ENCODE measurements around the gene NEAT1.

Gene NEAT1

GRCh38 chr11:65423516-65424204 lies 1.1 kb downstream of the NEAT1 start:
- Histone ChIP-seq H3K9ac (ENCODE audit: low read depth in 1 of 2, low read length in 2 of 2) (peak overlapping the region; percentile 100), H3K4me3 (ENCODE audit: low read depth in 1 of 2, low read length in 2 of 2) (peak overlapping the region; percentile 89 to 97), H3K9me3 (ENCODE audit: control insufficient read depth in 1 of 2, low read length in 2 of 2) (no peaks in the 10 kb centered on the region), H3K4me1 (ENCODE audit: control insufficient read depth in 1 of 2, insufficient read depth in 2 of 2, low read length in 2 of 2) (peaks cover 49 to 54% of the 10 kb centered on the region in 2 donors), H3K27ac (ENCODE audit: low read depth, low read length) (peak overlapping the region; percentile 100), H3K27me3 (ENCODE audit: control insufficient read depth in 1 of 2, insufficient read depth in 2 of 2, low read length in 2 of 2) (no peaks in the 10 kb centered on the region), H3K36me3 (ENCODE audit: control insufficient read depth in 1 of 2, insufficient read depth in 2 of 2, low read length in 2 of 2) (peaks cover 16 to 43% of the 10 kb centered on the region in 2 donors)

- H3K4me3 ChIP-seq (ENCODE audit: low read depth in 1 of 2, low read length in 2 of 2): peak overlapping the region; percentile 89 to 97
- no peaks in the 10 kb centered on the region for H3K9me3 ChIP-seq (ENCODE audit: control insufficient read depth in 1 of 2, low read length in 2 of 2)
- no peaks in the 10 kb centered on the region for H3K27me3 ChIP-seq (ENCODE audit: control insufficient read depth in 1 of 2, insufficient read depth in 2 of 2, low read length in 2 of 2)
- peak overlapping the region; percentile 100 for H3K9ac ChIP-seq (ENCODE audit: low read depth in 1 of 2, low read length in 2 of 2)
- peaks cover 16 to 43% of the 10 kb centered on the region in 2 donors for H3K36me3 ChIP-seq (ENCODE audit: control insufficient read depth in 1 of 2, insufficient read depth in 2 of 2, low read length in 2 of 2)
- peaks cover 49 to 52% of the 10 kb centered on the region in 2 donors for H3K4me1 ChIP-seq (ENCODE audit: control insufficient read depth in 1 of 2, insufficient read depth in 2 of 2, low read length in 2 of 2)
- H3K27ac ChIP-seq (ENCODE audit: low read depth, low read length): peak overlapping the region; percentile 100
Observed at GRCh38 chr11:65424205-65425104, 1.9 kb downstream of the NEAT1 start.

DNA sequence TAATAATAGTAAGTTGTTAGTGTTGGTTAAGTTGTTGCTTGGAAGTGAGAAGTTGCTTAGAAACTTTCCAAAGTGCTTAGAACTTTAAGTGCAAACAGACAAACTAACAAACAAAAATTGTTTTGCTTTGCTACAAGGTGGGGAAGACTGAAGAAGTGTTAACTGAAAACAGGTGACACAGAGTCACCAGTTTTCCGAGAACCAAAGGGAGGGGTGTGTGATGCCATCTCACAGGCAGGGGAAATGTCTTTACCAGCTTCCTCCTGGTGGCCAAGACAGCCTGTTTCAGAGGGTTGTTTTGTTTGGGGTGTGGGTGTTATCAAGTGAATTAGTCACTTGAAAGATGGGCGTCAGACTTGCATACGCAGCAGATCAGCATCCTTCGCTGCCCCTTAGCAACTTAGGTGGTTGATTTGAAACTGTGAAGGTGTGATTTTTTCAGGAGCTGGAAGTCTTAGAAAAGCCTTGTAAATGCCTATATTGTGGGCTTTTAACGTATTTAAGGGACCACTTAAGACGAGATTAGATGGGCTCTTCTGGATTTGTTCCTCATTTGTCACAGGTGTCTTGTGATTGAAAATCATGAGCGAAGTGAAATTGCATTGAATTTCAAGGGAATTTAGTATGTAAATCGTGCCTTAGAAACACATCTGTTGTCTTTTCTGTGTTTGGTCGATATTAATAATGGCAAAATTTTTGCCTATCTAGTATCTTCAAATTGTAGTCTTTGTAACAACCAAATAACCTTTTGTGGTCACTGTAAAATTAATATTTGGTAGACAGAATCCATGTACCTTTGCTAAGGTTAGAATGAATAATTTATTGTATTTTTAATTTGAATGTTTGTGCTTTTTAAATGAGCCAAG lies 2.7 kb downstream of the NEAT1 start:
- H3K36me3 ChIP-seq (ENCODE audit: control insufficient read depth in 1 of 2, insufficient read depth in 2 of 2, low read length in 2 of 2): peaks cover 16 to 43% of the 10 kb centered on the region in 2 donors
- H3K27me3 ChIP-seq (ENCODE audit: control insufficient read depth in 1 of 2, insufficient read depth in 2 of 2, low read length in 2 of 2): no peaks in the 10 kb centered on the region
- peaks cover 49 to 52% of the 10 kb centered on the region in 2 donors for H3K4me1 ChIP-seq (ENCODE audit: control insufficient read depth in 1 of 2, insufficient read depth in 2 of 2, low read length in 2 of 2)

DNA sequence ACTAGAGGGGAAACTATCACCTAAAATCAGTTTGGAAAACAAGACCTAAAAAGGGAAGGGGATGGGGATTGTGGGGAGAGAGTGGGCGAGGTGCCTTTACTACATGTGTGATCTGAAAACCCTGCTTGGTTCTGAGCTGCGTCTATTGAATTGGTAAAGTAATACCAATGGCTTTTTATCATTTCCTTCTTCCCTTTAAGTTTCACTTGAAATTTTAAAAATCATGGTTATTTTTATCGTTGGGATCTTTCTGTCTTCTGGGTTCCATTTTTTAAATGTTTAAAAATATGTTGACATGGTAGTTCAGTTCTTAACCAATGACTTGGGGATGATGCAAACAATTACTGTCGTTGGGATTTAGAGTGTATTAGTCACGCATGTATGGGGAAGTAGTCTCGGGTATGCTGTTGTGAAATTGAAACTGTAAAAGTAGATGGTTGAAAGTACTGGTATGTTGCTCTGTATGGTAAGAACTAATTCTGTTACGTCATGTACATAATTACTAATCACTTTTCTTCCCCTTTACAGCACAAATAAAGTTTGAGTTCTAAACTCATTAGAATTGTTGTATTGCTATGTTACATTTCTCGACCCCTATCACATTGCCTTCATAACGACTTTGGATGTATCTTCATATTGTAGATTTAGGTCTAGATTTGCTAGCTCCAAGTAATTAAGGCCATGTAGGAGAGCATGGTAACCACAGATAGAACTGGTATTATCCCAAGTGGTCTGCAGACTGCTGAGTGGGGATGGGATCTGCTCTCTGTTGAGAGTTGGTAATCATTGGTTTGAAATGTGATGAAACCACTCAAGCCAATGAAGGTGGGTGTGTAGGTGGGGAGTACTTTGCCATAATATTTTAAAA lies 3.6 kb downstream of the NEAT1 start:
- H3K36me3 ChIP-seq (ENCODE audit: control insufficient read depth in 1 of 2, insufficient read depth in 2 of 2, low read length in 2 of 2): peaks cover 16 to 43% of the 10 kb centered on the region in 2 donors
- peaks cover 46 to 52% of the 10 kb centered on the region in 2 donors for H3K4me1 ChIP-seq (ENCODE audit: control insufficient read depth in 1 of 2, insufficient read depth in 2 of 2, low read length in 2 of 2)
- peak overlapping the region; percentile 100 for H3K9ac ChIP-seq (ENCODE audit: low read depth in 1 of 2, low read length in 2 of 2)
- peak overlapping the region; percentile 100 for H3K27ac ChIP-seq (ENCODE audit: low read depth, low read length)
- H3K9me3 ChIP-seq (ENCODE audit: control insufficient read depth in 1 of 2, low read length in 2 of 2): no peaks in the 10 kb centered on the region
- no peaks in the 10 kb centered on the region for H3K27me3 ChIP-seq (ENCODE audit: control insufficient read depth in 1 of 2, insufficient read depth in 2 of 2, low read length in 2 of 2)
- H3K4me3 ChIP-seq (ENCODE audit: low read depth in 1 of 2, low read length in 2 of 2): peak overlapping the region; percentile 89 to 97

More for the DNA sequence above, 2.7 kb downstream of the NEAT1 start:
- H3K27ac ChIP-seq (ENCODE audit: low read depth, low read length): peak overlapping the region; percentile 100
- H3K9ac ChIP-seq (ENCODE audit: low read depth in 1 of 2, low read length in 2 of 2): peak overlapping the region; percentile 100
- H3K4me3 ChIP-seq (ENCODE audit: low read depth in 1 of 2, low read length in 2 of 2): peak overlapping the region; percentile 89 to 97
- no peaks in the 10 kb centered on the region for H3K9me3 ChIP-seq (ENCODE audit: control insufficient read depth in 1 of 2, low read length in 2 of 2)

- peak overlapping the region; percentile 100 for H3K9ac ChIP-seq (ENCODE audit: low read depth in 1 of 2, low read length in 2 of 2)
- peaks cover 43 to 50% of the 10 kb centered on the region in 2 donors for H3K4me1 ChIP-seq (ENCODE audit: control insufficient read depth in 1 of 2, insufficient read depth in 2 of 2, low read length in 2 of 2)
- peak overlapping the region; percentile 89 to 97 for H3K4me3 ChIP-seq (ENCODE audit: low read depth in 1 of 2, low read length in 2 of 2)
- H3K36me3 ChIP-seq (ENCODE audit: control insufficient read depth in 1 of 2, insufficient read depth in 2 of 2, low read length in 2 of 2): peaks cover 16 to 43% of the 10 kb centered on the region in 2 donors
- H3K27me3 ChIP-seq (ENCODE audit: control insufficient read depth in 1 of 2, insufficient read depth in 2 of 2, low read length in 2 of 2): no peaks in the 10 kb centered on the region
- H3K9me3 ChIP-seq (ENCODE audit: control insufficient read depth in 1 of 2, low read length in 2 of 2): no peaks in the 10 kb centered on the region
- peak overlapping the region; percentile 100 for H3K27ac ChIP-seq (ENCODE audit: low read depth, low read length)
Observed at GRCh38 chr11:65426839-65427690, 4.5 kb downstream of the NEAT1 start.

DNA sequence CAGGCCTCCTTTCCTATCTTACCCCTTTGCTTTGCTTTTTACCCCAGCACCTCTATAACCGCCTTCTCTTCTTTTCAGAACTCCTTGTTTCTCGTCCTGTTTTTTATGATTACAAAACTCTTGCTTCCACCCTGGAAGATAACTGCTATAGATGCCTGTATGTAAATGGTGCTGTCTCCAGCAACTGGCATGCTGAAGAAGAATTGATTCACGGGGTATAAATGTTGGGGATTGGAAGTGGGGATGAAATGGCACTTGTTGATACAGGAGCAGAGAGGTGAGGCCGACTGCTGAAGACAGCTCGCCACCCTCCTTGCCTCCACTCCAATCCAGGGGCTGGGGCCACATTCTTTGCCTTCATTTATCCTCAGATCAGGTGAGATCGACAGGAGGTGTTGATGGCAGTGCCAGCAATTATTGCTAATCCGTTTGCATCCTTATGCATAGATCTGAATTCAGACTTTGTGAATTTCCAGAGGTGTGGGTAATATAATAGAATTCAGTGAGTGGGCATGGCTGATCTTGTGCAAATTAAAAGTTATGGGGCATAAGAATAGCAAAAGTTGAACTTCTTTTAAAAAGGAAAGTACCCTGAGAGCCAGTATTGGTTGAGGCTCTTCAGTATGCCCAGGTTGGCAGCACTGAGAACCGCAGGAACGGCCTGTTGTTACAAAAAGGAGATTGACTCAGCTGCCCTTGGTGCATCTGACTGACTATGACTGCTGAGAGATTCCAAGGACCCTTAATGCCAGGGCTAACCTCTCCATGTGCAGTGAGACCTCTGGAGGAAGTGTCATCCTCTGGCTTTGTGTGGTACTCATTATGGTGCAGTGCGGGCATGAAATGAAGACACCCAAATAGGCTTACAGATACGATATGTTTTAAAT lies 5.3 kb downstream of the NEAT1 start:
- no peaks in the 10 kb centered on the region for H3K27me3 ChIP-seq (ENCODE audit: control insufficient read depth in 1 of 2, insufficient read depth in 2 of 2, low read length in 2 of 2)
- peak overlapping the region; percentile 89 to 97 for H3K4me3 ChIP-seq (ENCODE audit: low read depth in 1 of 2, low read length in 2 of 2)
- peak overlapping the region; percentile 100 for H3K9ac ChIP-seq (ENCODE audit: low read depth in 1 of 2, low read length in 2 of 2)
- peaks cover 43 to 50% of the 10 kb centered on the region in 2 donors for H3K4me1 ChIP-seq (ENCODE audit: control insufficient read depth in 1 of 2, insufficient read depth in 2 of 2, low read length in 2 of 2)
- H3K27ac ChIP-seq (ENCODE audit: low read depth, low read length): peak overlapping the region; percentile 100
- peaks cover 16 to 42% of the 10 kb centered on the region in 2 donors for H3K36me3 ChIP-seq (ENCODE audit: control insufficient read depth in 1 of 2, insufficient read depth in 2 of 2, low read length in 2 of 2)
- no peaks in the 10 kb centered on the region for H3K9me3 ChIP-seq (ENCODE audit: control insufficient read depth in 1 of 2, low read length in 2 of 2)

GRCh38 chr11:65428578-65429067 lies 6.0 kb downstream of the NEAT1 start:
- Histone ChIP-seq H3K27ac (ENCODE audit: low read depth, low read length) (peak overlapping the region; percentile 100), H3K27me3 (ENCODE audit: control insufficient read depth in 1 of 2, insufficient read depth in 2 of 2, low read length in 2 of 2) (no peaks in the 10 kb centered on the region), H3K9ac (ENCODE audit: low read depth in 1 of 2, low read length in 2 of 2) (peak overlapping the region; percentile 100), H3K36me3 (ENCODE audit: control insufficient read depth in 1 of 2, insufficient read depth in 2 of 2, low read length in 2 of 2) (peaks cover 16 to 35% of the 10 kb centered on the region in 2 donors), H3K4me1 (ENCODE audit: control insufficient read depth in 1 of 2, insufficient read depth in 2 of 2, low read length in 2 of 2) (peaks cover 43 to 50% of the 10 kb centered on the region in 2 donors), H3K4me3 (ENCODE audit: low read depth in 1 of 2, low read length in 2 of 2) (peak overlapping the region; percentile 89 to 97), H3K9me3 (ENCODE audit: control insufficient read depth in 1 of 2, low read length in 2 of 2) (no peaks in the 10 kb centered on the region)
